Measurements from ENCODE around the gene TUBB4B.

The TUBB4B gene

DNA sequence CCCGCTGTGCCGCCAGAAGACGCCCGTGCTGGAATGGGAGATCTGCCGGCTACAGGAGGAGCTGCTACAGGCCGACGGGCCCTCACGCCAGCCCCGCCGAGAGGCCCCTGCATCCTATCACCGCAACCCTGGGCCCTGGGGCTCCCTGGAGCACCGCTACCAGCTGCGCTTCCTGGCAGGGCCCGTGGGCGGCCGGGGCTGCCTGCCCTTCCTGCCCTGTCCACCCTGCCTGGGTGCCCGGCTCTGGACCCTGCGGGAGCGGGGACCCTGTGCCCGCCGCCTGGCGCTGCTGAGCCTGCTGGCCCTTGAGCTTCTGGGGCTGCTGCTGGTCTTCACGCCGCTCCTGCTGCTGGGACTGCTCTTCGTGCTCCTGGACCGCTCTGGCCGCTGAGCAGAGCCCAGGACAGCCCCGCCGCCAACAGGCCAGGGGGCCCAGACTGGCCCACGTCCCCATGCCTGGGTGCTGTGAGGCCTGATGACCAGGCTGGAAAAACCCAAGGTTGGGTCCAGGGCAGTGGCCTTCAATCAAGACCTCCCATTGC, 22.8 kb upstream of the TUBB4B start:
- Histone ChIP-seq H3K4me1 (ENCODE audit: insufficient read depth, low read length) (no peaks in the 10 kb centered on the region; the same call in 1 of the 2 replicates), H3K9me3 (ENCODE audit: control insufficient read depth, insufficient read depth, low read length) (no peaks in the 10 kb centered on the region), H3K9ac (ENCODE audit: low read depth, low read length) (no peak overlapping the region), H3K36me3 (ENCODE audit: insufficient read depth, low read length) (no peaks in the 10 kb centered on the region)

DNA sequence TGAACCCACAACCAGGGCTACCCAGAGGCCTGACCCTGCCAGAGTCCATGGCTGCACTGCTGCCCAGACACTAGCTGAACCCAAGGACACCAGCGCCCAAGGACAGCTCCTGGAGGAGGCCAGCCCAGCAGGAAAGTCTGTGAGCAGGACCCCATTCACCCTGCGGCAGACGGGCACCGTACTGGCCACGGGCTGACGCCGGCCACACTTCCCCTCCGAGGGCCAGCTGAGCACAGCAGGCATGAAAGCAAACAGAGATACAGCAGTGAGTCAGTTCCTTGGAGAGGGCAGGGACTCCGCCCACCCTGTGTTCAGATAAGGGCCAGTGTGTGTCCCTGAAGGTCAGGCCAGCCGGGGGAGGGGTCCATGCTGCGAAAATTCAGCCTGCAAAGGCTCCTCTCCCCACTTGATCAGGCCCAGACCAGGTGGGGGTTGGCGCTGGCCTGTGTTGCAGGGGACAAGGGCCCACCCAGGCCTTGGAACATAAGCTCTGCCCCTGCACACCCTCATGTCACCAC, 22.3 kb upstream of the TUBB4B start:
- H3K9ac ChIP-seq (ENCODE audit: low read depth, low read length): no peak overlapping the region
- no peaks in the 10 kb centered on the region for H3K36me3 ChIP-seq (ENCODE audit: insufficient read depth, low read length)
- no peaks in the 10 kb centered on the region for H3K9me3 ChIP-seq (ENCODE audit: control insufficient read depth, insufficient read depth, low read length)

GRCh38 chr9:137219757-137220316, 21.2 kb upstream of the TUBB4B start:
- Histone ChIP-seq H3K9ac (ENCODE audit: low read depth, low read length) (no peak overlapping the region), H3K9me3 (ENCODE audit: control insufficient read depth, insufficient read depth, low read length) (no peaks in the 10 kb centered on the region), H3K4me1 (ENCODE audit: insufficient read depth, low read length) (no peaks in the 10 kb centered on the region; the same call in 1 of the 2 replicates), H3K36me3 (ENCODE audit: insufficient read depth, low read length) (no peaks in the 10 kb centered on the region)

More for the DNA sequence above, 22.3 kb upstream of the TUBB4B start:
- no peaks in the 10 kb centered on the region; the same call in 1 of the 2 replicates for H3K4me1 ChIP-seq (ENCODE audit: insufficient read depth, low read length)

DNA sequence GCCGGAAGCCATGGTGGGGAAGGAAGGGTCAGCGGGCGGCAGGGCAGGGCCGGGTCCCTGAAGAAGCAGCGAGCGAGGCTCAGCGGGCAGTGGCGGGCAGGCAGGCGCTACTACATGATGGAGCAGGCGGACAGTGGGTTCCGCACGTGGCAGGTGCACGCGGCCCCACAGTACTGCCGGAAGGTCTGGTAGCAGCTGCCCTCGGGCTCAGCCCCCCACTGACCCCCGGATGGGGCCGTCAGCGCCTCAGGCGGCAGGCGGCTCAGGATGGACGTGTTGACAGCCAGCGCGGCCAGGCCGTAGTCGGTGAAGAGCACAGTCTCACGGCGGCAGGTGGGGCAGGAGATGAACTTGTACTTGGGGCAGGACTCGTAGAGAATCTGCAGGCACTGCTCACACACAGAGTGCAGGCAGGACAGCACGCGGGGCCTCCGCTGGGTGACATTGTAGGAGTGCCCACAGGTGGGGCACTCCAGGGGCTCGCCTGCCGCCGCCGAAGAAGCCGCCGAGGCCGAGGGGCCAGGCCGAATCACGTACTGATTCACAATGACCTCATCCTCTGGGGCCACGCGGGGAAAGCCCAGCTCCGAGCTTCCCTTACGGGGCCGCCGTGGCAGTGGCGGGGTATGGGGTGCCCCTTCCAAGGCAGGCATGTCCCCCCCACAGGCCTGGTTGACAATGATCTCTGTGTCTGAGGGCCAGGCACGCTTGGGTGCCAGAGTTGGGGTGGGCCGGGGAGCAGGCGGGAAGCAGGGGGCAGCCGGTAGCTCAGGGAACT, 20.6 kb upstream of the TUBB4B start:
- no peak overlapping the region for H3K9ac ChIP-seq (ENCODE audit: low read depth, low read length)
- no peaks in the 10 kb centered on the region; the same call in 1 of the 2 replicates for H3K4me1 ChIP-seq (ENCODE audit: insufficient read depth, low read length)
- no peaks in the 10 kb centered on the region for H3K36me3 ChIP-seq (ENCODE audit: insufficient read depth, low read length)

DNA sequence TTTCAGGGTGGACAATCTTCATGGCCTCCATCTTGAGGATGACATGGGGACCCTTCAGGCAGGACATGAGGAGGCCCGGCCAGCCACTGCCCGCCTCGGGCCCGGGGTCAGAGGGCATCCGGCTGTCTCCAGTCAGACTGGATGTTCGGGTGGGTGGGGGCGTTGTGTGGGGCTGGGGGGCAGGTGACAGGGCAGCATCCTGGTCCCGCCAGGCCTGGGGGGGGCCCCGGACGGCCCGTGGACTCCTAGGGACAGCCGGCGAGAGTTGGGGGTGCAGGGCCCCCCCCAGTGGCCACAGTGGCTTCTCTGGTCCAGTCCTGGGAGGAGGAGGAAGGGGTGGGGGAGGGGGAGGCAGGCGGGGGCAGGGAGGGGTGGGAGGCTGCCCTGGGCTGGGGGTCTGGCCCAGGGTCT, 20.0 kb upstream of the TUBB4B start:
- Histone ChIP-seq H3K9ac (ENCODE audit: low read depth, low read length) (peak overlapping the region; percentile 33; the same call in 1 of the 2 replicates), H3K36me3 (ENCODE audit: insufficient read depth, low read length) (no peaks in the 10 kb centered on the region), H3K4me1 (ENCODE audit: insufficient read depth, low read length) (no peaks in the 10 kb centered on the region; the same call in 1 of the 2 replicates)

More for the DNA sequence above, 20.6 kb upstream of the TUBB4B start:
- no peaks in the 10 kb centered on the region for H3K9me3 ChIP-seq (ENCODE audit: control insufficient read depth, insufficient read depth, low read length)

DNA sequence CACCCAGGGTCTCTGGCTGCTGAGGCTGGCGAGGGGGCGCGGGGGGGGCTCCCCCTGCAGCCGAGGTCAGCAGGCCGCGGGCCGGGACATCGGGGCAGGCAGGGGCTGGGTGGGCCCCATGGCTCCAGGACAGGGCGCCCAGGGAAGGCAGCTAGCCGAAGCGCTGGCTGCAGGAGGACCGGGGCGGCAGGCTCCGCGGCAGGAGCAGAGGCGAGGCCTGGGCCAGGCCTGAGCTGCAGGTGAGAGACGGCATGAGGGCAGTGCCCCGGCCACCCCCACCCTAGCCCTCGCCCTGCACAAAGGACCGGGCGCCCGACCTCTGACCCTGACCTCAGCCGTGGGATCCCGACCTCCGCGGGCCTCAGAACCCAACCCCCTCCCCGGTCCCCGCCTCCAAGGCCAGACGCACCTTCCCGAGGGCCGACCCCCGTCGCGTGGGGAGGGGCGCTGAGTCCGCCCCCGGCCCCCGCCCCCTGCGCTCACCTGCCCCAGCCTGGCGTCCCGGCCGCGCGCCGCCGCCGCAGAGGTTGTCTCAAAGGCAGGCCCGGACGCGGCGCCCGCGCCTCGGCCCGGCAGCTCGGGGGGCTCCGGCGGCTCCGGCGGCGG, 19.5 kb upstream of the TUBB4B start:
- peak overlapping the region; percentile 33; the same call in 1 of the 2 replicates for H3K9ac ChIP-seq (ENCODE audit: low read depth, low read length)
- H3K36me3 ChIP-seq (ENCODE audit: insufficient read depth, low read length): no peaks in the 10 kb centered on the region
- no peaks in the 10 kb centered on the region for H3K9me3 ChIP-seq (ENCODE audit: control insufficient read depth, insufficient read depth, low read length)
- H3K4me1 ChIP-seq (ENCODE audit: insufficient read depth, low read length): no peaks in the 10 kb centered on the region; the same call in 1 of the 2 replicates

More for the DNA sequence above, 20.0 kb upstream of the TUBB4B start:
- no peaks in the 10 kb centered on the region for H3K9me3 ChIP-seq (ENCODE audit: control insufficient read depth, insufficient read depth, low read length)

DNA sequence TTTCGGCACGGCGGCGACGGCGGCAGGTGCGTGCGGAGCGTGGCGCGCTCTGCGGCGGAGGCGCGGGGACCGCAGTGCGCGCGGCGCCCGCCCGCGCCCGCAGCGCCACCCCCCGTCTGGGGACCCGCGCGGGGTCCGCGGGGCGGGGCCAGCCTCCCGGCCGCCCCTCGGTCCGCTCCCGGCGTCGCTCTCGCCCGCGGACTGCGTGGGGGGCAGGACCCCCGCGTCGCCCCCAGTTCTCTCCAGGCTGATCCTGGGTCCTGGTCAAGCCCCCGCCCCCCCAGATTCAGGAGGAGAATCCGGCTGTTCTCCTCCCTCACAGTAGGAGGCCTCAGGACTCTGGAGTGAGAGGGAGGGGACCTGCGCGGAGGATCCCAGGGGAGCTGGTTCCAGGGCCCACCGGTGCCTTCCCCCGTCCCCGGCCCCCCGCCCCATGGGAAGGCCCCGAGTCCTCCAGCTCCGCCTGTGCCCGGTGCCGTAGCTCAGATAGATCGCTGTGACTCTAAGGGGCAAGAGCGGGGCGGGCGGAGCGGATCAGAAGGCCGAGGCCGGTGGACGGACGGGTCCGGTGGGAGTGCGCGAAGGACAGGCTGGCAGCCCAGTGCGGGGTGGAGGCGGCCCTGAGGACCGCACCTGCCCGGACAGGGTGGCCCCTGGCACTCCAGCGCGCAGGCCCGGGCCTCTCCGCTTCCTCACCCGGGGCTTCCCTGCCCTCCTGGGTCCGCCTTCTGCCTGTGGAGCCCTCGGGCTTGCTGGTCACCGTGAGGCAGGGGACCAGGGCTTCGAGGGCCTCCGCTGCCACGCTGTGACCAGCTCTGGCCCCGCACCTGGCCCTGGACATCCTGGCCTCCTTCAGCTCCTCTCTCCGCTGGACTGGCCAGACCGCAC, 18.7 kb upstream of the TUBB4B start, which contains the start of gene RNF208:
Gene RNF208 (minus strand): TSS at position 51 of the 888 bp plus-strand sequence. CDS start 1,028 bp downstream, outside the sequence.
- H3K9ac ChIP-seq (ENCODE audit: low read depth, low read length): peak within 1 kb of the TSS; percentile 59
- no peaks in the 10 kb centered on the region for H3K36me3 ChIP-seq (ENCODE audit: insufficient read depth, low read length)
- H3K9me3 ChIP-seq (ENCODE audit: control insufficient read depth, insufficient read depth, low read length): no peaks in the 10 kb centered on the region
- no peaks in the 10 kb centered on the region; the same call in 1 of the 2 replicates for H3K4me1 ChIP-seq (ENCODE audit: insufficient read depth, low read length)

- H3K9me3 ChIP-seq (ENCODE audit: control insufficient read depth, insufficient read depth, low read length): no peaks in the 10 kb centered on the region
- no peaks in the 10 kb centered on the region for H3K36me3 ChIP-seq (ENCODE audit: insufficient read depth, low read length)
- no peaks in the 10 kb centered on the region; the same call in 1 of the 2 replicates for H3K4me1 ChIP-seq (ENCODE audit: insufficient read depth, low read length)
- peak overlapping the region; percentile 93 for H3K9ac ChIP-seq (ENCODE audit: low read depth, low read length)
Measured at GRCh38 chr9:137223078-137223970, 17.8 kb upstream of the TUBB4B start.

- Histone ChIP-seq H3K36me3 (ENCODE audit: insufficient read depth, low read length) (no peaks in the 10 kb centered on the region), H3K9me3 (ENCODE audit: control insufficient read depth, insufficient read depth, low read length) (no peaks in the 10 kb centered on the region), H3K4me1 (ENCODE audit: insufficient read depth, low read length) (no peaks in the 10 kb centered on the region), H3K9ac (ENCODE audit: low read depth, low read length) (peak within 1 kb of the TSS; percentile 93)
Measured at GRCh38 chr9:137224830-137225694, 16.0 kb upstream of the TUBB4B start, which contains the start of gene CYSRT1. CYSRT1 (plus strand) TSS chr9:137225174; CDS start chr9:137225622, 448 bp downstream.

DNA sequence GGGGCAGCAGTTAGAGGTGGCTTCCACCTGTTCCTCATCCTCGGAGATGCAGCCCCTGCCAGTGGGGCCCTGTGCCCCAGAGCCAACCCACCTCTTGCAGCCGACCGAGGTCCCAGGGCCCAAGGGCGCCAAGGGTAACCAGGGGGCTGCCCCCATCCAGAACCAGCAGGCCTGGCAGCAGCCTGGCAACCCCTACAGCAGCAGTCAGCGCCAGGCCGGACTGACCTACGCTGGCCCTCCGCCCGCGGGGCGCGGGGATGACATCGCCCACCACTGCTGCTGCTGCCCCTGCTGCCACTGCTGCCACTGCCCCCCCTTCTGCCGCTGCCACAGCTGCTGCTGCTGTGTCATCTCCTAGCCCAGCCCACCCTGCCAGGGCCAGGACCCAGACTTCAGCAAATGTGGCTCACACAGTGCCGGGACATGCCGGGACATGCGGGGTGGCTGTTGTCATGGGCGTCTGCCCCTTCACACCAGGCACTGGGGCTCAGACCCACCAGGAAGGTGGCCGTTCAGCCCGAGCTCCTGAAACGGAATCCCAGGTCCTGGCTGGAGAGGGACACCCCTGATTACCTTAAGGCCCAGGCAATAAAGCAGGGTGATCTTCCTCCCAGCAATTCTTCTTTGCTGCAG, 15.3 kb upstream of the TUBB4B start:
- Histone ChIP-seq H3K4me1 (ENCODE audit: insufficient read depth, low read length) (no peaks in the 10 kb centered on the region), H3K36me3 (ENCODE audit: insufficient read depth, low read length) (no peaks in the 10 kb centered on the region), H3K9me3 (ENCODE audit: control insufficient read depth, insufficient read depth, low read length) (no peaks in the 10 kb centered on the region), H3K9ac (ENCODE audit: low read depth, low read length) (no peak overlapping the region)

- no peaks in the 10 kb centered on the region for H3K36me3 ChIP-seq (ENCODE audit: insufficient read depth, low read length)
- H3K9me3 ChIP-seq (ENCODE audit: control insufficient read depth, insufficient read depth, low read length): no peaks in the 10 kb centered on the region
- no peaks in the 10 kb centered on the region for H3K4me1 ChIP-seq (ENCODE audit: insufficient read depth, low read length)
- H3K9ac ChIP-seq (ENCODE audit: low read depth, low read length): no peak overlapping the region
Measured at GRCh38 chr9:137226338-137227053, 14.6 kb upstream of the TUBB4B start.

Measured in ES-I3 (cell line).